Spinal cord (tissue), 10 donors: Measurements from ENCODE around the gene LLGL2. TPM values are rescaled to one million over a fixed set of nuclear protein-coding genes. Genes with fewer than 3 reads are reported as not detected.
"Not testable (repeated sequence)": the region's sequence is repeated elsewhere in the genome, so short reads cannot be mapped to it uniquely, and the experiment has no call there.

Experiments used
- DNase-seq, 6 donors: peaks; one replicate each; pipeline versions ENCODE4 v3.0.0 to v3.0.0-alpha.2; 2013 to 2015; ENCODE audit warnings: low spot score in 6 of 6, low read depth in 4 of 6
- H3K27ac ChIP-seq: one replicate; pipeline ENCODE4 v1.5.1; 2013; ENCODE audit warnings: low read depth, low read length, control low read depth
- H3K27me3 ChIP-seq: one replicate; pipeline ENCODE4 v1.6.1; 2013; ENCODE audit warnings: low read length; ENCODE audit not compliant: control insufficient read depth, insufficient read depth
- H3K36me3 ChIP-seq: one replicate; pipeline ENCODE4 v1.6.1; 2013; ENCODE audit warnings: low read length; ENCODE audit not compliant: control insufficient read depth, insufficient read depth
- H3K4me1 ChIP-seq: one replicate; pipeline ENCODE4 v1.6.1; 2013; ENCODE audit warnings: low read length; ENCODE audit not compliant: control insufficient read depth, insufficient read depth
- H3K4me3 ChIP-seq: one replicate; pipeline ENCODE4 v1.5.1; 2013; ENCODE audit warnings: low read depth, low read length, control low read depth
- H3K9me3 ChIP-seq: one replicate; pipeline ENCODE4 v1.6.1; 2013; ENCODE audit warnings: low read length; ENCODE audit not compliant: control insufficient read depth, insufficient read depth
- WGBS: methylation state at CpG from one replicate; pipeline ENCODE4 v1.1.5; 2013; ENCODE audit warnings: missing lambda C conversion rate; ENCODE audit not compliant: insufficient coverage; 5-methylcytosine and 5-hydroxymethylcytosine counted together
- polyA plus RNA-seq, 2 donors: library from polyadenylated mRNA; unstranded; fragments of 120-200 nt; gene quantifications; one replicate each; pipeline ENCODE4 v1.2.1, GENCODE V29; 2013; ENCODE audit not compliant: insufficient read length in 2 of 2
- total RNA-seq, 2 donors: library from RNA; depleted of rRNA in 1 of 2; stranded (reverse); fragments of 120-200 nt in 1 of 2; fragments of >200 nt in 1 of 2; gene quantifications; one replicate each; pipeline versions ENCODE4 v1.2.3 to v1.2.4, GENCODE V29; 2013 to 2014
- donor health status: healthy.

The LLGL2 gene
- total and polyA plus RNA-seq, 4 donors, result 2.0 to 9.9 (median 5.7) TPM

DNA sequence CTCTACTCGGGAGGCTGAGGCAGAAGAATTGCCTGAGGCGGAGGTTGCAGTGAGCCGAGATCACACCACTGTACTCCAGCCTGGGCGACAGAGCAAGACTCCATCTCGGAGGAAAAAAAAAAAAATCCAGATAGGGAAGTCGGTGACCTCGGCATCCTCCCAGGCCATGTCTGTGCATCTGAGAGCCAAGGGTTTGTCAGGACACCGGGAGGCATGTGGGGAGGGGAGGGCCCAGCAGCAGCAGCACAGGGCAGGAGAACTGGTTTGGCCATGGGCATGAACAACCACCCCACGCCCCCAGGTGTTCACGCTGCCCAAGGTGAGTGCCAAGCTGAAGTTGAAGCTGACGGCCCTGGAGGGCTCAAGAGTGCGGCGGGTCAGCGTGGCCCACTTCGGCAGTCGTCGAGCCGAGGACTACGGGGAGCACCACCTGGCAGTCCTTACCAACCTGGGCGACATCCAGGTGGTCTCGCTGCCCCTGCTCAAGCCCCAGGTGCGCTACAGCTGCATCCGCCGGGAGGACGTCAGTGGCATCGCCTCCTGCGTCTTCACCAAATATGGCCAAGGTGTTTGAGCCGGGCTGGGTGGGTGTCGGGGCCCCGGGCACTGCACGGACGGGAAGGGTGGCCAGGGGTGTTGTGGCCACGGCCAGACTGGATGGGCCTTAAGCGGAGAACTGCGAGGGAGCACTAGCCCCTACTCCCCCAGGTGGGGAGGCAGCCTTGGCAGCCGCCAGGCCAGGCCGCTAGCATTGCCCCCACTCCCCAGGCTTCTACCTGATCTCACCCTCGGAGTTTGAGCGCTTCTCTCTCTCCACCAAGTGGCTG lies 47.4 kb downstream of the LLGL2 start:
- no peaks in the 10 kb centered on the region for H3K4me1 ChIP-seq
- peaks cover 32% of the 10 kb centered on the region for H3K36me3 ChIP-seq
- no peak overlapping the region for H3K4me3 ChIP-seq
- 96% methylated on average over 38 of the region's 39 CpGs for WGBS
- no peak overlapping the region for H3K27ac ChIP-seq
- no peaks in the 10 kb centered on the region for H3K27me3 ChIP-seq
- DNase-seq, result no peak
- no peaks in the 10 kb centered on the region for H3K9me3 ChIP-seq

DNA sequence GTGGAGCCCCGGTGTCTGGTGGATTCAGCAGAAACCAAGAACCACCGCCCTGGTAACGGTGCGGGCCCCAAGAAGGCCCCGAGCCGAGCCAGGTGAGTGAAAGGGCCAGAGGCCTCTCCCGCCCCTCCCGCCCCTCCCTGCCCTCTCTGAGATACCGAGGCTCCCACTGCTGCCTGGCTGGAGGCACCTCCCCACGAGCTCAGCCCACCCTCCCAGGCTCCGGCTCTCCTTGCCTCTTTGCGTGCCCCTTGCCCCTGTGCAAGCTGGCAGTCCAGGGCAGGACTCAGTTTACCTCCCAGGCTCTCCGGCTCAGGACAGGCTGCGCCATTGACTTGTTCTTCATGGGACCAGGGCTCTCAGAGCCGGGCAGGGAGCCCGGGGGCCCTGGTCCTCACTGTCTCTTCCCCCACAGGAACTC lies 48.1 kb downstream of the LLGL2 start:
- no peaks in the 10 kb centered on the region for H3K9me3 ChIP-seq
- DNase-seq, result no peak
- 91% methylated on average over 14 of the region's 16 CpGs for WGBS
- H3K27me3 ChIP-seq, result no peaks in the 10 kb centered on the region
- no peak overlapping the region for H3K27ac ChIP-seq
- no peak overlapping the region for H3K4me3 ChIP-seq
- H3K36me3 ChIP-seq, result peaks cover 31% of the 10 kb centered on the region
- no peaks in the 10 kb centered on the region for H3K4me1 ChIP-seq

DNA sequence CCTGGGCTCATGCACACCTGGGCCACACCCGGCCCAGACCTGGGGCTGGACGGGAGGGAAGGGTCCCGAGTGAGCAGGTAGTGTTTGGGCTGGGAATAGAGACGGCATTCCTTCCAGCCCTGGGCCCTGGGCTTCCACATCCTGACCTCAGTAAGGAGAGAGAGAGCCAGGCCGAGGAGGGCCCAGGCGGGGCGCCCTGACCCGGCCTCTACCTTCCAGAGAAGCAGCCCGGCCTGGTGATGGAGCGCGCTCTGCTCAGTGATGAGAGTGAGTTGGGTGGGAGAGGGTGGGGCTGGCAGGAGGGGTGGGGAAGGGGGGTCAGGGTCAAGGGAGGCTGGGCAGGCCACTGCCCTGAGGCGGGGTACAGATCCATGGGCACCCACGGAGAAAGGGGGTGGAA lies 48.5 kb downstream of the LLGL2 start:
- 89% methylated on average over 9 of the region's 13 CpGs for WGBS
- peaks cover 26% of the 10 kb centered on the region for H3K36me3 ChIP-seq
- no peak overlapping the region for H3K27ac ChIP-seq
- no peaks in the 10 kb centered on the region for H3K9me3 ChIP-seq
- H3K4me3 ChIP-seq, result no peak overlapping the region
- no peak for DNase-seq
- H3K27me3 ChIP-seq, result no peaks in the 10 kb centered on the region
- H3K4me1 ChIP-seq, result no peaks in the 10 kb centered on the region

DNA sequence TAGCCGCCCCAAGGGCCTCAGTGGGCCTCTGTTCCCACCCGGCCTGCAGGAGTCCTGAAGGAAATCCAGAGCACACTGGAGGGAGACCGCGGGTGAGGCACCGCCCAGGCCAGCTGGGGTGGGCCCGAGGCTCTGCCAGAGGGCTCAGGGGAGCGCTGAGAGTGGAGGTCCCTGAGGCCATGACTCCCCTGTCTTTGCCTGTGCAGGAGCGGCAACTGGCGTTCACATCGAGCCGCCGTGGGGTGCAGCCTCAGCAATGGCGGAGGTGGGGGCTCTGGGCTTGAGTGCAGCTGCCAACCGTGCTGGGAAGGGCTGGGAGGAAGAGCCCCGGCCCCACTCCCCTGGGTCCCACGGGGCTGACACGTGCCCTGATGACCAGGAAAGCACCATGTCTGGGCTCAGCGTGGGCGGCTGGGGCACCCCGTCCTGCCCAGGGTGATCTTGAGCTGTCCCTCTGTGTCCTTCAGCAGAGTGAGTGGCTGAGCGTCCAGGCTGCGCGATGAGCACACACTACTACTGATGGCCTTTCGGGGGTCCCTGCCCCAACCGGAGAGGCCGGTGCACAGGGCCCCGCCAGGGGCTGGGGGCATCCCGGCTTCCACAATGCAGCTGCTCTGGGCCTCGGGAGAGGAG lies 49.0 kb downstream of the LLGL2 start:
- H3K9me3 ChIP-seq, result no peaks in the 10 kb centered on the region
- no peak overlapping the region for H3K4me3 ChIP-seq
- H3K27ac ChIP-seq, result no peak overlapping the region
- no peaks in the 10 kb centered on the region for H3K27me3 ChIP-seq
- 85% methylated on average over 29 of the region's 29 CpGs for WGBS
- DNase-seq, result no peak
- no peaks in the 10 kb centered on the region for H3K4me1 ChIP-seq
- H3K36me3 ChIP-seq, result peaks cover 23% of the 10 kb centered on the region

DNA sequence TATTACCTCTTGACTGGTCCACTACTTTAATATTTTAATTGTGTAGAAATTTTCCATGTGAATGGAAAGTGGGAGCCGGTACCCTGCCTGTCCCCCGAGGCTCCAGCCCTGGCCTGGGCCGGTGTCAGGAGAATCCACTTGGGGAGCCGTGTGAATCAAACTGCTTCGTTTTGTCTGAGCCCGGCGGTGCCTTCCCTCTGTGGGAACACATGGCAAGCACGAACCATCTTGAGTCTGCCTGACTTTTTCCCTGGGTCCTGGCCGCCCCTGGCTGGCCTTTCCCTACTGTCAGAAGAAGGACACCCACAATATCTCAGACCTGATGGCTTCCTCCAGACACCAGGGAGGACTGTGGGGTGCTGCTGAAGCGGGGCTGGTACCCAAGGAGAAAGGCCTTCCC lies 49.7 kb downstream of the LLGL2 start:
- H3K36me3 ChIP-seq, result peaks cover 19% of the 10 kb centered on the region
- no peak overlapping the region for H3K27ac ChIP-seq
- 80% methylated on average over 10 of the region's 10 CpGs for WGBS
- no peak for DNase-seq
- no peaks in the 10 kb centered on the region for H3K9me3 ChIP-seq
- H3K27me3 ChIP-seq, result no peaks in the 10 kb centered on the region
- no peaks in the 10 kb centered on the region for H3K4me1 ChIP-seq
- no peak overlapping the region for H3K4me3 ChIP-seq

DNA sequence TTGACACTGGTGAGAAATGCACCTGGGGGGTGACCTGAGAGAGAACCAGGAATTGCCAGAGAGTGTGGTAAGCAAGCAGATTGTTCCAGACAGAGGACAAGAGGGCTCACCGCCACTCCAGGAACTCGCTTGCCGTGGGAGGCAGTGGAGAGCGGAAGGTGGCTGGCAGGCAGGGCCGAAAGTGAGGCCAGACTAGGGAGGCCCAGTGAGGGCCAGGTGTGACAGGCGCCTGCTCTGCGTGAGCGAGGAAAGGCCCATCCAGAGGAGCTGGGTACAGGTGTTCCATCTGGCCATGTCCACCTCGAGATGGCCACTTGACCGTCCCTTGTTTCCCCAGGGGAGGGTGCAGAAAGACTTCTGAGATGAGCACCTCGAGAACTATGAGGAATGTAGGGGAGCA lies 50.2 kb downstream of the LLGL2 start:
- Histone ChIP-seq H3K9me3 (no peaks in the 10 kb centered on the region), H3K27ac (no peak overlapping the region), H3K4me3 (no peak overlapping the region), H3K4me1 (no peaks in the 10 kb centered on the region), H3K36me3 (peaks cover 17% of the 10 kb centered on the region), H3K27me3 (no peaks in the 10 kb centered on the region)
- WGBS, result 95% methylated on average over 11 of the region's 11 CpGs
- no peak for DNase-seq

DNA sequence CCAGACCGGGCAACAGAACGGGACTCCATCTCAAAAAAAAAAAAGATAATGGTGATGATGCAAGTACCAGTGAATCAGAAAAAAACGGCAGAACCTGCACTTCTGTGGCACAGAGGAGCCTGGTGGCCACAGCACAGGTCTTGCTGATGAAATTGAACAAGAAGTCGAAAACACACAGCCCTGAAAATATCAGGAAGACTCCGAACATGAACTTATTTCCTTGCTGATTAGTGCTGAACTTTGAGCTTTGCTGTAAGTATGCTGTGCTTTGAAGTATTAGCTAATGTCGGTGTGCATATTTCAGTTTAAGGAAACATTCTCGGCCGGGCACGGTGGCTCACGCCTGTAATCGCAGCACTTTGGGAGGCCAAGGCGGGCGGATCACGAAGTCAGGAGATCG lies 51.2 kb downstream of the LLGL2 start:
- DNase-seq, result no peak
- Histone ChIP-seq H3K27ac (no peak overlapping the region), H3K27me3 (no peaks in the 10 kb centered on the region), H3K4me3 (no peak overlapping the region), H3K36me3 (peaks cover 15% of the 10 kb centered on the region), H3K4me1 (no peaks in the 10 kb centered on the region), H3K9me3 (no peaks in the 10 kb centered on the region)
- 91% methylated on average over 3 of the region's 15 CpGs for WGBS

DNA sequence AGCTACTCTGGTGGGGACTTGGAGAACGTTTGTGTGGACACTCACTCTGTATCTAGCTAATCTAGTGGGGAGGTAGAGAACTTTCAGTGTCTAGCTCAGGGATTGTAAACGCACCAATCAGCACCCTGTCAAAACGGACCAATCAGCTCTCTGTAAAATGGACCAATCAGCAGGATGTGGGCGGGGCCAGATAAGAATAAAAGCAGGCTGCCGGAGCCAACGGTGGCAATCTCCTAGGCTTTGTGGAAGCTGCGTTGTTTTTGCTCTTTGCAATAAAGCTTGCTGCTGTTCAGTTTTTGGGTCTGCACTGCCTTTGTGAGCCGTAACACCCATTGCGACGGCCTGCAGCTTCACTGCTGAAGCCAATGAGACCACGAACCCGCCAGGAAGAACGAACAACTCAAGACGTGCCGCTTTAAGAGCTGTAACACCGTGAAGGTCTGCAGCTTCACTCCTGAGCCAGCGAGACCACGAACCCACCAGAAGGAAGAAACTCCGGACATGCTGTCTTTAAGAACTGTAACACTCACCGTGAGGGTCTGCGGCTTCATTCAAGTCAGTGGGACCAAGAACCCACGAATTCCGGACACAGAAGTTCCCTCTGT lies 55.7 kb downstream of the LLGL2 start:
- not testable (repeated sequence) for H3K27me3 ChIP-seq, H3K9me3 ChIP-seq, H3K4me3 ChIP-seq, H3K36me3 ChIP-seq, DNase-seq, H3K4me1 ChIP-seq, H3K27ac ChIP-seq
- WGBS, result 92% methylated on average over 22 of the region's 23 CpGs

DNA sequence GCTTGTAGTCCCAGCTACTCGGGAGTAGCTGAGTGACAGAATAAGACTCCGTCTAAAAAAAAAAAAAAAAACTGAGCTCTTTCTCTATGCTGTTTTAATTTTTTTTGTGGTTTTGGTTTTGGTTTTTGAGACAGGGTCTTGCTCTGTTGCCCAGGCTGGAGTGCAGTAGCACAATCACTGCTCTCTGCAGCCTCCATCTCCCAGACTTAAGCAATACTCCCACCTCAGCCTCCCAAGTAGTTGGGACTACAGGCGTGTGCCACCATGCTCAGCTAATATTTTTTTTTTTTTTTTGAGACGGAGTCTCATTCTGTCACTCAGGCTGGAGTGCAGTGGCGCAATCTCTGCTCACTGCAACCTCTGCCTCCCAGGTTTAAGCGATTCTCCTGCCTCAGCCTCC lies 57.7 kb downstream of the LLGL2 start:
- not testable (repeated sequence) for DNase-seq, H3K9me3 ChIP-seq, H3K36me3 ChIP-seq, H3K4me3 ChIP-seq, H3K27ac ChIP-seq, H3K27me3 ChIP-seq
- H3K4me1 ChIP-seq, result peaks cover 12% of the 10 kb centered on the region
- 100% methylated on average over 2 of the region's 6 CpGs for WGBS

DNA sequence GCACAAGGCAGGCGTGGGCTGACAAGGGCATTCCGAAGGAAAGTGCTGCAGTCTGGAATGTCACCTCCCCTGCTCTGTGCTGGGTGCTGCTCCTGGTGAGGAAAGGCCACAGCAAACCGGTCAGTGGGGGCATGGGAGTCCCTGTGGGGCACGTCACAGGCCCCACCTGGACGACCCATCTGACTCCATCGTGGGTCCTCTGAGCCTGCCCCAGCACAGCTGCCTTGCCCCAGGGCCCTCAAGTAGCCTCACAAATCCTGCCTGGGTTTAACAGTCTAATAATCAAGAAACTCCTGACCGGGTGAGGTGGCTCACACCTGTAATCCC lies 59.3 kb downstream of the LLGL2 start:
- 81% methylated on average over 7 of the region's 7 CpGs for WGBS
- Histone ChIP-seq H3K4me3 (no peak overlapping the region), H3K4me1 (peaks cover 23% of the 10 kb centered on the region), H3K36me3 (no peaks in the 10 kb centered on the region), H3K27ac (no peak overlapping the region), H3K27me3 (no peaks in the 10 kb centered on the region), H3K9me3 (no peaks in the 10 kb centered on the region)
- no peak for DNase-seq
